ENCODE data around the gene ADH4. TPM values are rescaled to one million over a fixed set of nuclear protein-coding genes. Genes with fewer than 3 reads are reported as not detected.

ADH4 gene
- total RNA-seq, 1 experiment from 2014 or later = 2.2 TPM

- H3K4me1 Mint-ChIP-seq (ENCODE audit: low read depth, unreplicated experiment) = no peaks in the 10 kb centered on the region
- BruUV-seq (replicated peaks) = no TSS peak
- intact Hi-C loops (cut with micrococcal nuclease; ENCODE audit: unreplicated experiment) = no loop called here
- Histone ChIP-seq H3K27me3 (replicated peaks; ENCODE audit: control insufficient read depth, insufficient read depth, low read length) (no peaks in the 10 kb centered on the region), H3K9me3 (peaks cover 9% of the 10 kb centered on the region; the same call in 1 of the 2 replicates), H3K36me3 (ENCODE audit: control insufficient read depth, insufficient read depth, low read length) (no peaks in the 10 kb centered on the region), H3K4me3 (ENCODE audit: low read depth, low read length) (no peak overlapping the region), H3K4me1 (no peaks in the 10 kb centered on the region)
- no peaks in the 10 kb centered on the region for H3K27me3 Mint-ChIP-seq (ENCODE audit: insufficient read depth, unreplicated experiment)
- no peak overlapping the region for H3K4me3 Mint-ChIP-seq (ENCODE audit: unreplicated experiment)
- H3K9me3 Mint-ChIP-seq (ENCODE audit: unreplicated experiment) = peaks cover 7% of the 10 kb centered on the region
- H3K27ac Mint-ChIP-seq (ENCODE audit: unreplicated experiment) = no peak overlapping the region
- H3K36me3 Mint-ChIP-seq (ENCODE audit: insufficient read depth, unreplicated experiment) = no peaks in the 10 kb centered on the region
- TF ChIP-seq CTCF (IDR thresholded peaks at IDR 0.05; ENCODE audit: insufficient read depth in 1 of 2, low read depth in 1 of 2, low read length in 1 of 2, severe bottlenecking in 1 of 2, unreplicated experiment in 1 of 2) = no peak
- ChIA-PET POLR2A (no interaction called here), CTCF (no interaction called here)
- no peak for DNase-seq
These were observed 12.7 kb downstream of the ADH4 start for GRCh38 chr4:99131378-99131777.

GRCh38 chr4:99126376-99126775 is 17.7 kb downstream of the ADH4 start:
- ChIA-PET CTCF (no interaction called here), POLR2A (no interaction called here)
- no peak for TF ChIP-seq CTCF (IDR thresholded peaks at IDR 0.05; ENCODE audit: insufficient read depth in 1 of 2, low read depth in 1 of 2, low read length in 1 of 2, severe bottlenecking in 1 of 2, unreplicated experiment in 1 of 2)
- Mint-ChIP-seq H3K36me3 (ENCODE audit: insufficient read depth, unreplicated experiment) (no peaks in the 10 kb centered on the region), H3K9me3 (ENCODE audit: unreplicated experiment) (peaks cover 17% of the 10 kb centered on the region), H3K27ac (ENCODE audit: unreplicated experiment) (no peak overlapping the region), H3K4me1 (ENCODE audit: low read depth, unreplicated experiment) (no peaks in the 10 kb centered on the region), H3K27me3 (ENCODE audit: insufficient read depth, unreplicated experiment) (no peaks in the 10 kb centered on the region), H3K4me3 (ENCODE audit: unreplicated experiment) (no peak overlapping the region)
- H3K9me3 ChIP-seq = peaks cover 9% of the 10 kb centered on the region; the same call in 1 of the 2 replicates
- no peaks in the 10 kb centered on the region for H3K4me1 ChIP-seq
- H3K27me3 ChIP-seq (replicated peaks; ENCODE audit: control insufficient read depth, insufficient read depth, low read length) = no peaks in the 10 kb centered on the region
- no peak for DNase-seq
- no peaks in the 10 kb centered on the region for H3K36me3 ChIP-seq (ENCODE audit: control insufficient read depth, insufficient read depth, low read length)
- H3K4me3 ChIP-seq (ENCODE audit: low read depth, low read length) = no peak overlapping the region
- BruUV-seq (replicated peaks) = no TSS peak
- intact Hi-C loops (cut with micrococcal nuclease; ENCODE audit: unreplicated experiment) = no loop called here

- no peak for TF ChIP-seq CTCF (IDR thresholded peaks at IDR 0.05; ENCODE audit: insufficient read depth in 1 of 2, low read depth in 1 of 2, low read length in 1 of 2, severe bottlenecking in 1 of 2, unreplicated experiment in 1 of 2)
- Mint-ChIP-seq H3K4me3 (ENCODE audit: unreplicated experiment) (no peak overlapping the region), H3K27ac (ENCODE audit: unreplicated experiment) (no peak overlapping the region), H3K9me3 (ENCODE audit: unreplicated experiment) (peaks cover 8% of the 10 kb centered on the region), H3K27me3 (ENCODE audit: insufficient read depth, unreplicated experiment) (no peaks in the 10 kb centered on the region), H3K4me1 (ENCODE audit: low read depth, unreplicated experiment) (no peaks in the 10 kb centered on the region), H3K36me3 (ENCODE audit: insufficient read depth, unreplicated experiment) (no peaks in the 10 kb centered on the region)
- H3K36me3 ChIP-seq (ENCODE audit: control insufficient read depth, insufficient read depth, low read length) = no peaks in the 10 kb centered on the region
- no TSS peak for BruUV-seq (replicated peaks)
- H3K4me1 ChIP-seq = no peaks in the 10 kb centered on the region
- CTCF ChIA-PET = no interaction called here
- intact Hi-C loops (cut with micrococcal nuclease; ENCODE audit: unreplicated experiment) = no loop called here
- DNase-seq = no peak
- no peaks in the 10 kb centered on the region for H3K9me3 ChIP-seq
- POLR2A ChIA-PET = no interaction called here
- H3K4me3 ChIP-seq (ENCODE audit: low read depth, low read length) = no peak overlapping the region
- H3K27me3 ChIP-seq (replicated peaks; ENCODE audit: control insufficient read depth, insufficient read depth, low read length) = no peaks in the 10 kb centered on the region
These were observed 23.1 kb downstream of the ADH4 start for GRCh38 chr4:99121008-99121407.

Measured in Caco-2 (cell line).